Smooth muscle cell of the umbilical artery (primary cell): ENCODE measurements around the gene OSBP2. TPM values are rescaled to one million over a fixed set of nuclear protein-coding genes. Genes with fewer than 3 reads are reported as not detected.

Experiments used
- total RNA-seq: library from RNA; depleted of rRNA; stranded (reverse); fragments of >200 nt; gene quantifications from 2 replicates; pipeline ENCODE4 v1.2.3, GENCODE V29; 2014

Gene OSBP2, protein sequence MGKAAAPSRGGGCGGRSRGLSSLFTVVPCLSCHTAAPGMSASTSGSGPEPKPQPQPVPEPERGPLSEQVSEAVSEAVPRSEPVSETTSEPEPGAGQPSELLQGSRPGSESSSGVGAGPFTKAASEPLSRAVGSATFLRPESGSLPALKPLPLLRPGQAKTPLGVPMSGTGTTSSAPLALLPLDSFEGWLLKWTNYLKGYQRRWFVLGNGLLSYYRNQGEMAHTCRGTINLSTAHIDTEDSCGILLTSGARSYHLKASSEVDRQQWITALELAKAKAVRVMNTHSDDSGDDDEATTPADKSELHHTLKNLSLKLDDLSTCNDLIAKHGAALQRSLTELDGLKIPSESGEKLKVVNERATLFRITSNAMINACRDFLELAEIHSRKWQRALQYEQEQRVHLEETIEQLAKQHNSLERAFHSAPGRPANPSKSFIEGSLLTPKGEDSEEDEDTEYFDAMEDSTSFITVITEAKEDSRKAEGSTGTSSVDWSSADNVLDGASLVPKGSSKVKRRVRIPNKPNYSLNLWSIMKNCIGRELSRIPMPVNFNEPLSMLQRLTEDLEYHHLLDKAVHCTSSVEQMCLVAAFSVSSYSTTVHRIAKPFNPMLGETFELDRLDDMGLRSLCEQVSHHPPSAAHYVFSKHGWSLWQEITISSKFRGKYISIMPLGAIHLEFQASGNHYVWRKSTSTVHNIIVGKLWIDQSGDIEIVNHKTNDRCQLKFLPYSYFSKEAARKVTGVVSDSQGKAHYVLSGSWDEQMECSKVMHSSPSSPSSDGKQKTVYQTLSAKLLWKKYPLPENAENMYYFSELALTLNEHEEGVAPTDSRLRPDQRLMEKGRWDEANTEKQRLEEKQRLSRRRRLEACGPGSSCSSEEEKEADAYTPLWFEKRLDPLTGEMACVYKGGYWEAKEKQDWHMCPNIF
- total RNA-seq: 0.59 and 1.7 TPM in 2 replicates

DNA sequence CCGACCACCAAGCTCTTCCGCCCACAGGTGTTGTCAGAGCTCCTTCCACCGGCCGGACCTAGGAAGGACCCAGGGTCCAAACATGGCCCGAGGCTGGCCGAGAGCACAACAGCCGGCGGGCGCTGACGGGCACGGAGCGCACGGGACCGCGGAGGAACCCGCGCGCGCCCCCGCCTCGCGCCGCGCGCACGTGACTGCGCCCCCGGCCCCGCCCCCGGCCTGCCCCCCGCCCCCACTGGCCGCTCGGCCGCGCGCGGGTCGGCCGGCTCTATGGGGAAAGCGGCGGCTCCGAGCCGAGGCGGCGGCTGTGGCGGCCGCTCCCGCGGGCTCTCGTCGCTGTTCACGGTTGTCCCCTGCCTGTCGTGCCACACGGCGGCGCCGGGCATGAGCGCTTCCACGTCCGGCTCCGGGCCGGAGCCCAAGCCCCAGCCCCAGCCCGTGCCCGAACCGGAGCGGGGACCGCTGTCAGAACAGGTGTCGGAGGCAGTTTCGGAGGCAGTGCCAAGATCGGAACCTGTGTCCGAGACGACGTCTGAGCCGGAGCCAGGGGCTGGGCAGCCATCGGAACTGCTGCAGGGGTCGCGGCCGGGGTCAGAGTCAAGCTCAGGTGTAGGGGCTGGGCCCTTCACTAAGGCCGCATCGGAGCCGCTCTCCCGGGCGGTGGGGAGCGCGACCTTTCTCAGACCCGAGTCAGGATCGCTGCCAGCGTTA is at the start of gene OSBP2:
Gene OSBP2 (plus strand): TSS at position 235 of the 711 bp plus-strand sequence. CDS start 36 bp downstream, at position 271.

GRCh38 chr22:30667494-30668385 is 26.9 kb upstream of the OSBP2 start, which contains the start of gene DUSP18:
TSS of gene DUSP18 (minus strand) at chr22:30667875. CDS start at chr22:30664003, 3,872 bp downstream.

Other genes with a start within 250 kb of the OSBP2 start
- gene SEC14L3, start 222.9 kb upstream of the OSBP2 start, total RNA-seq: not detected in 2 replicates
- gene SEC14L4, start 189.2 kb upstream of the OSBP2 start, total RNA-seq: 0.09 TPM in 1 of 2 replicates, not detected in the other
- gene SEC14L6, start 148.1 kb upstream of the OSBP2 start, total RNA-seq: 0.23 and 0.59 TPM in 2 replicates
- gene GAL3ST1, start 120.2 kb upstream of the OSBP2 start, total RNA-seq: 0.18 TPM in 1 of 2 replicates, not detected in the other
- gene PES1, start 103.0 kb upstream of the OSBP2 start, total RNA-seq: 66.2 and 90.4 TPM in 2 replicates
- 3.1 and 4.5 TPM in 2 replicates for gene TCN2, start 87.7 kb upstream of the OSBP2 start, total RNA-seq
- 8.9 and 16.3 TPM in 2 replicates for gene SLC35E4, start 59.1 kb upstream of the OSBP2 start, total RNA-seq
- 8.9 and 12.5 TPM in 2 replicates for gene DUSP18, start 27.0 kb upstream of the OSBP2 start, total RNA-seq